Measurements from ENCODE around the gene TMEM92.

DNA sequence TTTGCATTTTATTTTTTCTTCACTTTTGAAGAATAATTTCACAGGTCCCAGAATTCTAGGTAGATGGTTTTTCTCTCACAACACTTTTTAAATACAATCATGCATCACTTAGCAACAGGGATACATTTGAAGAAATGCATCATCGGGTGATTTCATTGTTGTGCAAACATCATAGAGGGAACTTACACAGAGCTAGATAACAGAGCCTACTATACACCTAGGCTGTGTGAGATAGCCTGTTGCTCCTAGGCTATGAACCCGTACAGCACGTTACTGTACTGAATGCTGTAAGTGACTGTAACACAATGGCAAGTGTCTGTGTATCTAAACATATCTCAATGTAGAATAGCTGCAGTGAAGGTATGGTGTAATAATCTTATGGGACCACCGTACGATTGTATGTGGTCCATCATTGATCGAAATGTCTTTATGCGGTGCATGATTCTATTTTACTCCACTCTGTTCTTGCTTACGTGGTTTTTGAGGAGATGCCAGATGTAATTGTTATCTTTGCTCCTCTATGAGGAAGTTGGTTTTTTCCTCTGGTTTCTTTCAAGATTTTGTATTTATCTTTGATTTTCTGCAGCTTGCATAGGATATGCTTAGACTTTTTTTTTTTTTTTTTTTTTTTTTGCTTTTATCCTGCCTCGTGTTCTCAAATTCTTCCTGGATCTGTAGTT is 35.5 kb upstream of the TMEM92 start:
- TF ChIP-seq, protein P1, sequence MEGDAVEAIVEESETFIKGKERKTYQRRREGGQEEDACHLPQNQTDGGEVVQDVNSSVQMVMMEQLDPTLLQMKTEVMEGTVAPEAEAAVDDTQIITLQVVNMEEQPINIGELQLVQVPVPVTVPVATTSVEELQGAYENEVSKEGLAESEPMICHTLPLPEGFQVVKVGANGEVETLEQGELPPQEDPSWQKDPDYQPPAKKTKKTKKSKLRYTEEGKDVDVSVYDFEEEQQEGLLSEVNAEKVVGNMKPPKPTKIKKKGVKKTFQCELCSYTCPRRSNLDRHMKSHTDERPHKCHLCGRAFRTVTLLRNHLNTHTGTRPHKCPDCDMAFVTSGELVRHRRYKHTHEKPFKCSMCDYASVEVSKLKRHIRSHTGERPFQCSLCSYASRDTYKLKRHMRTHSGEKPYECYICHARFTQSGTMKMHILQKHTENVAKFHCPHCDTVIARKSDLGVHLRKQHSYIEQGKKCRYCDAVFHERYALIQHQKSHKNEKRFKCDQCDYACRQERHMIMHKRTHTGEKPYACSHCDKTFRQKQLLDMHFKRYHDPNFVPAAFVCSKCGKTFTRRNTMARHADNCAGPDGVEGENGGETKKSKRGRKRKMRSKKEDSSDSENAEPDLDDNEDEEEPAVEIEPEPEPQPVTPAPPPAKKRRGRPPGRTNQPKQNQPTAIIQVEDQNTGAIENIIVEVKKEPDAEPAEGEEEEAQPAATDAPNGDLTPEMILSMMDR (conservative IDR thresholded peaks at IDR 0.05; ENCODE audit: low read length): no peak
- no peak for TF ChIP-seq EZH2phosphoT487 (IDR thresholded peaks at IDR 0.05; ENCODE audit: borderline replicate concordance)

Data from Loucy (cell line).